ENCODE measurements around the gene EDN2. TPM values are rescaled to one million over a fixed set of nuclear protein-coding genes. Genes with fewer than 3 reads are reported as not detected.
A peak's percentile ranks its signal among the peaks of the same experiment; 100 is the strongest.

EDN2 gene
- total RNA-seq, 1 donor from 2014 or later, result 9.3 TPM

DNA sequence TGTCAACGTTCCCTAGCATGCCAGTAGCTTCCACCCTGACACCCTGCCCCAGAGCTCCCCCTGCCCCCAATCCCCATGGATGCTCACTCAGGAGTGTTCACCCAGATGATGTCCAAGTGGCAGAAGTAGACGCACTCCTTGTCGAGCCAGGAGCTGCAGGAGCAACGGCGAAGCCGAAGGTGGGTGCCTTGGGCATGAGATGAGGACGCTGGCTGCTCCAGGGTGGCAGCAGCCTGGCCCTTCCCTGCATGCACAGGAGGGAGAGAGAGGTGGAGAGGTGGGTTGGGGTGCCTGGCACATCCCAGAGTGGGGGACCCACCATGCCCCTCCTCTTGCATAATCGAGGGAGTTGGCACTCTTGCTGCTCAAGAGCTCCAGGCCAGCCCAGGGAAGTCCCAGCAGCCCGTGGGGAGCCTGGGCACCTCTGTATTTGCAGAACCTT is 502 bp downstream of the EDN2 start:
- peak overlapping the region in 1 of 2 donors; percentile 9 for H3K4me3 ChIP-seq
- H3K9me3 ChIP-seq, result no peaks in the 10 kb centered on the region
- no peak overlapping the region for H3K27ac ChIP-seq
- no peak for DNase-seq (ENCODE audit: extremely low spot score in 2 of 2)
- no peaks in the 10 kb centered on the region for H3K36me3 ChIP-seq
- TF ChIP-seq POLR2A (IDR thresholded peaks at IDR 0.05) (no peak), POLR2AphosphoS5 (IDR thresholded peaks at IDR 0.05; ENCODE audit: insufficient read depth in 1 of 2, low read depth in 1 of 2) (no peak)
- TF ChIP-seq, protein P1, sequence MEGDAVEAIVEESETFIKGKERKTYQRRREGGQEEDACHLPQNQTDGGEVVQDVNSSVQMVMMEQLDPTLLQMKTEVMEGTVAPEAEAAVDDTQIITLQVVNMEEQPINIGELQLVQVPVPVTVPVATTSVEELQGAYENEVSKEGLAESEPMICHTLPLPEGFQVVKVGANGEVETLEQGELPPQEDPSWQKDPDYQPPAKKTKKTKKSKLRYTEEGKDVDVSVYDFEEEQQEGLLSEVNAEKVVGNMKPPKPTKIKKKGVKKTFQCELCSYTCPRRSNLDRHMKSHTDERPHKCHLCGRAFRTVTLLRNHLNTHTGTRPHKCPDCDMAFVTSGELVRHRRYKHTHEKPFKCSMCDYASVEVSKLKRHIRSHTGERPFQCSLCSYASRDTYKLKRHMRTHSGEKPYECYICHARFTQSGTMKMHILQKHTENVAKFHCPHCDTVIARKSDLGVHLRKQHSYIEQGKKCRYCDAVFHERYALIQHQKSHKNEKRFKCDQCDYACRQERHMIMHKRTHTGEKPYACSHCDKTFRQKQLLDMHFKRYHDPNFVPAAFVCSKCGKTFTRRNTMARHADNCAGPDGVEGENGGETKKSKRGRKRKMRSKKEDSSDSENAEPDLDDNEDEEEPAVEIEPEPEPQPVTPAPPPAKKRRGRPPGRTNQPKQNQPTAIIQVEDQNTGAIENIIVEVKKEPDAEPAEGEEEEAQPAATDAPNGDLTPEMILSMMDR (IDR thresholded peaks at IDR 0.05), result no peak
- H3K4me1 ChIP-seq, result peaks cover 44% of the 10 kb centered on the region
- intact Hi-C loops (cut with DNase I), result no loop called here
- H3K27me3 ChIP-seq, result no peaks in the 10 kb centered on the region

DNA sequence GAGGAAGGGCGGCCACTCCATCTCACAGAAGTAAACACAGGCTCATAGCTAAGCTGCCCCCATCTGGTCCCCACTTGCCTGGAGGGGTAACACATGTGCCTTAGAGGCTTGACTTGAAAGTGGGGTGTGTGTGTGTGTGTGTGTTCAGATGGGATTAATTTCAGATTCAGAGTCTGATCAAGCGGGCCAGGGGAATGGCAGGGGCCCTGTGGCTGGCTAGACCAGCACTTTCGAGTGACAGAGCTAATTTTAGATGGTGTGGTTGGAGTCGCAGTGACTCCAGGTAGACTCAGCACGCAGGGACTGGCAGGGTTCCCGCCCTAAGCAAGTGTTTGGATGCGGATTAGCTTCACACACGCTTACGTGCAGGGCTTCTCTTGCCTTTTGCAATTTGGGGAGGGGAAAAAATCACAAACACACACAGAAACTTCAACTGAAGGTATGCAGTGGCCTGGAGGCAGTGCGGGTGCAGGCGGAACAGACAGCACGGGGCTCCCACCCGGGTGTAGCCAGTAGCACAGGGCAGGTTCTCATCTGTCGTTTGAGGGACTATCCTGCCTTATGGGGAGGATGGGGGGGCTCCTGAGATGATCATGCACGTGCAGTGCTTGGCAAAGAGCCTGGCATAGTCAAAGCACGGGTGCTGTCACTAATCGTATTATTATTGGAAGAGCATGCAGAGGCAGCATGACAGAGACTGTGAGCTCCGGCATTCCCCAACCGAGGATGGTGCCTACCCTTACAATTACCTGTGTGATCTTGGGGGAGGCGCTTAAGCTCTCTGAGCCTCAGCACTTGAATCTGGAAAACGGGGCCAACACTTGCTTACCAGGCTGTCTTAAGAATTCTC is 1.3 kb downstream of the EDN2 start:
- TF ChIP-seq POLR2AphosphoS5 (IDR thresholded peaks at IDR 0.05; ENCODE audit: insufficient read depth in 1 of 2, low read depth in 1 of 2) (no peak), POLR2A (IDR thresholded peaks at IDR 0.05) (no peak)
- TF ChIP-seq, protein P1 (IDR thresholded peaks at IDR 0.05), result no peak
- intact Hi-C loops (cut with DNase I), result no loop called here
- H3K27ac ChIP-seq, result no peak overlapping the region

GRCh38 chr1:41482001-41482765 is 2.3 kb downstream of the EDN2 start:
- no peak for DNase-seq (ENCODE audit: extremely low spot score in 2 of 2)
- intact Hi-C loops (cut with DNase I), result no loop called here
- H3K4me1 ChIP-seq, result peaks cover 58% of the 10 kb centered on the region

More for the DNA sequence above, 1.3 kb downstream of the EDN2 start:
- DNase-seq (ENCODE audit: extremely low spot score in 2 of 2), result no peak
- Histone ChIP-seq H3K4me3 (no peak overlapping the region), H3K9me3 (no peaks in the 10 kb centered on the region), H3K36me3 (no peaks in the 10 kb centered on the region), H3K27me3 (no peaks in the 10 kb centered on the region), H3K4me1 (peaks cover 52% of the 10 kb centered on the region)

DNA sequence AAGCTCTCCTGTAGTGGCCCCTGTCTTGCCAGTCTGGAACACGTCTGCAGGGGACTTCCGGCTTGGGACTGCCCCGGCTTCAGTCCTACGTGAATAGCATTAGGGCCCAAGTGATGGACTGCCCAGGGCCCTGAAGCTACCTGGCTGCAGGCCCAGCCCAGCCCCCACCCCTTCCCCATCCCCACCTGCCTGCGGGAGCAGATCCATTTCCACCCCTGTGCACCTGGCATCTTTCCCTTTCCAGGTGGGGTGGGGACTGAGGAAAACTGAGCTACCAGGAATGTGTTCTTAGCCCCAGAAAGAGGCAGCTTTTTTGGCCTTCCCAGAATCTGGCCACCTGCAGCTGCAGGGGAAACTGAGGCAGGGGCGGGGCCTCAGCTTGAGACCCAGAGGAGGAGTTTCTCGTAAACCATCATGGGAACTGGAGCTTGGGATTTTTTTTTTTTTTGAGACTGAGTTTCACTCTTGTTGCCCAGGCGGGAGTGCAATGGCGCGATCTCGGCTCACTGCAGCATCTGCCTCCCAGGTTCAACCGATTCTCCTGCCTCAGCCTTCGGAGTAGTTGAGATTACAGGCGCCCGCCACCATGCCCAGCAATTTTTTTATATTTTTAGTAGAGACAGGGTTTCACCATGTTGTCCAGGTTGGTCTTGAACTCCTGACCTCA is 3.2 kb downstream of the EDN2 start:
- DNase-seq (ENCODE audit: extremely low spot score in 2 of 2), result no peak
- peaks cover 68% of the 10 kb centered on the region for H3K4me1 ChIP-seq
- no peak overlapping the region for H3K27ac ChIP-seq
- H3K36me3 ChIP-seq, result no peaks in the 10 kb centered on the region
- TF ChIP-seq, protein P1 (IDR thresholded peaks at IDR 0.05), result no peak
- TF ChIP-seq POLR2AphosphoS5 (IDR thresholded peaks at IDR 0.05; ENCODE audit: insufficient read depth in 1 of 2, low read depth in 1 of 2) (no peak), POLR2A (IDR thresholded peaks at IDR 0.05) (no peak)
- no peaks in the 10 kb centered on the region for H3K27me3 ChIP-seq
- H3K9me3 ChIP-seq, result no peaks in the 10 kb centered on the region
- intact Hi-C loops (cut with DNase I), result no loop called here
- H3K4me3 ChIP-seq, result no peak overlapping the region

More at GRCh38 chr1:41482001-41482765, 2.3 kb downstream of the EDN2 start:
- Histone ChIP-seq H3K9me3 (no peaks in the 10 kb centered on the region), H3K27me3 (no peaks in the 10 kb centered on the region), H3K27ac (no peak overlapping the region), H3K4me3 (no peak overlapping the region), H3K36me3 (no peaks in the 10 kb centered on the region)
- peak in 1 of 2 donors; percentile 33 for TF ChIP-seq POLR2AphosphoS5 (IDR thresholded peaks at IDR 0.05; ENCODE audit: insufficient read depth in 1 of 2, low read depth in 1 of 2)
- TF ChIP-seq, protein P1 (IDR thresholded peaks at IDR 0.05), result no peak
- no peak for TF ChIP-seq POLR2A (IDR thresholded peaks at IDR 0.05)
